ENCODE data around the gene RGS7. TPM values are rescaled to one million over a fixed set of nuclear protein-coding genes. Genes with fewer than 3 reads are reported as not detected.
"Not testable (repeated sequence)": the region's sequence is repeated elsewhere in the genome, so short reads cannot be mapped to it uniquely, and the experiment has no call there.

The RGS7 gene
- total RNA-seq, 2 experiments from 2014 or later, result not detected

- no peak overlapping the region for H3K27ac Mint-ChIP-seq
- H3K9me3 ChIP-seq (ENCODE audit: control insufficient read depth in 1 of 2, insufficient read depth in 1 of 2, low read length in 2 of 2), result peaks cover 3 to 4% of the 10 kb centered on the region in 2 experiments
- no peak overlapping the region for H3K4me3 Mint-ChIP-seq
- H3K4me1 ChIP-seq (ENCODE audit: insufficient read depth, low read length), result no peaks in the 10 kb centered on the region
- peaks cover 27% of the 10 kb centered on the region for H3K9me3 Mint-ChIP-seq
- H3K27me3 ChIP-seq (ENCODE audit: control insufficient read depth in 1 of 2, insufficient read depth in 2 of 2, low read length in 2 of 2), result no peaks in the 10 kb centered on the region
- DNase-seq (no peak), ATAC-seq (ENCODE audit: poor library complexity) (no peak)
- POLR2A ChIA-PET, result no interaction called here
- H3K27me3 Mint-ChIP-seq, result no peaks in the 10 kb centered on the region
- no peak overlapping the region for H3K27ac ChIP-seq (ENCODE audit: low read depth in 1 of 2, low read length in 2 of 2)
- no peaks in the 10 kb centered on the region for H3K36me3 Mint-ChIP-seq (ENCODE audit: low read depth)
- no peak overlapping the region for H3K4me3 ChIP-seq (ENCODE audit: low read length)
- intact Hi-C loops (cut with DNase I, micrococcal nuclease), result no loop called here
- H3K4me1 Mint-ChIP-seq (ENCODE audit: low read depth), result no peaks in the 10 kb centered on the region
- CTCF ChIA-PET, result no interaction called here
- H3K36me3 ChIP-seq (ENCODE audit: insufficient read depth, low read length), result no peaks in the 10 kb centered on the region
- TF ChIP-seq, protein P1, sequence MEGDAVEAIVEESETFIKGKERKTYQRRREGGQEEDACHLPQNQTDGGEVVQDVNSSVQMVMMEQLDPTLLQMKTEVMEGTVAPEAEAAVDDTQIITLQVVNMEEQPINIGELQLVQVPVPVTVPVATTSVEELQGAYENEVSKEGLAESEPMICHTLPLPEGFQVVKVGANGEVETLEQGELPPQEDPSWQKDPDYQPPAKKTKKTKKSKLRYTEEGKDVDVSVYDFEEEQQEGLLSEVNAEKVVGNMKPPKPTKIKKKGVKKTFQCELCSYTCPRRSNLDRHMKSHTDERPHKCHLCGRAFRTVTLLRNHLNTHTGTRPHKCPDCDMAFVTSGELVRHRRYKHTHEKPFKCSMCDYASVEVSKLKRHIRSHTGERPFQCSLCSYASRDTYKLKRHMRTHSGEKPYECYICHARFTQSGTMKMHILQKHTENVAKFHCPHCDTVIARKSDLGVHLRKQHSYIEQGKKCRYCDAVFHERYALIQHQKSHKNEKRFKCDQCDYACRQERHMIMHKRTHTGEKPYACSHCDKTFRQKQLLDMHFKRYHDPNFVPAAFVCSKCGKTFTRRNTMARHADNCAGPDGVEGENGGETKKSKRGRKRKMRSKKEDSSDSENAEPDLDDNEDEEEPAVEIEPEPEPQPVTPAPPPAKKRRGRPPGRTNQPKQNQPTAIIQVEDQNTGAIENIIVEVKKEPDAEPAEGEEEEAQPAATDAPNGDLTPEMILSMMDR (IDR thresholded peaks at IDR 0.05), result no peak
Measured at GRCh38 chr1:241221319-241221718, 135.7 kb downstream of the RGS7 start.

- H3K4me3 ChIP-seq (ENCODE audit: low read length); H3K27me3 ChIP-seq (ENCODE audit: control insufficient read depth in 1 of 2, insufficient read depth in 2 of 2, low read length in 2 of 2); H3K27ac Mint-ChIP-seq; H3K36me3 ChIP-seq (ENCODE audit: insufficient read depth, low read length); H3K27ac ChIP-seq (ENCODE audit: low read depth in 1 of 2, low read length in 2 of 2); H3K4me1 Mint-ChIP-seq (ENCODE audit: low read depth); POLR2A ChIA-PET; intact Hi-C loops (cut with DNase I, micrococcal nuclease); H3K4me3 Mint-ChIP-seq; ATAC-seq (ENCODE audit: poor library complexity); H3K36me3 Mint-ChIP-seq (ENCODE audit: low read depth); H3K4me1 ChIP-seq (ENCODE audit: insufficient read depth, low read length); H3K27me3 Mint-ChIP-seq; CTCF ChIA-PET; H3K9me3 ChIP-seq (ENCODE audit: control insufficient read depth in 1 of 2, insufficient read depth in 1 of 2, low read length in 2 of 2); DNase-seq: not testable (repeated sequence)
- peaks cover 24% of the 10 kb centered on the region for H3K9me3 Mint-ChIP-seq
Measured at GRCh38 chr1:241220913-241221312, 136.1 kb downstream of the RGS7 start.

DNA sequence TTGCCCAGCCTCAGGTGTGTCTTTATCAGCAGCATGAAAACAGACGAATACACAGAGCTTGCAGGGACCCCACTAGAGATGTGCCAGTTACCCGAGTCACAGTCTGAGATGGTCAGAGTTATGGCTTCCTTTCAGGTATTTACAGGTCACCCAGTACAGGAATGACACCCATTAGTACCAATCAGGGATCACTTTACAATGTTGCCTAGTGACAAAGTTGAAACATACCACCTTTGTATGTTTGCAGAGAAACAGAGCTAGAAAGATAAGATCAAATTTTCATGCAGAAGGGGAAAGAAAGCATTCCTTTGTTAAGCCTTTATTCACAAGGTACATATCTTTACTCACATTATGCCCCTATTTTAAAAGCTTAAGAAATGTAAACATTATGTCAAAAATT, 137.6 kb downstream of the RGS7 start:
- no peak overlapping the region for H3K27ac Mint-ChIP-seq
- H3K27me3 Mint-ChIP-seq, result no peaks in the 10 kb centered on the region

GRCh38 chr1:241217516-241217915, 139.5 kb downstream of the RGS7 start:
- no peaks in the 10 kb centered on the region for H3K4me1 Mint-ChIP-seq (ENCODE audit: low read depth)
- peaks cover 3 to 8% of the 10 kb centered on the region in 2 experiments for H3K9me3 ChIP-seq (ENCODE audit: control insufficient read depth in 1 of 2, insufficient read depth in 1 of 2, low read length in 2 of 2)

More for the DNA sequence above, 137.6 kb downstream of the RGS7 start:
- intact Hi-C loops (cut with DNase I, micrococcal nuclease), result no loop called here
- Histone ChIP-seq H3K4me1 (ENCODE audit: insufficient read depth, low read length) (no peaks in the 10 kb centered on the region), H3K4me3 (ENCODE audit: low read length) (no peak overlapping the region), H3K9me3 (ENCODE audit: control insufficient read depth in 1 of 2, insufficient read depth in 1 of 2, low read length in 2 of 2) (peaks cover 3 to 8% of the 10 kb centered on the region in 2 experiments), H3K27me3 (ENCODE audit: control insufficient read depth in 1 of 2, insufficient read depth in 2 of 2, low read length in 2 of 2) (no peaks in the 10 kb centered on the region), H3K27ac (ENCODE audit: low read depth in 1 of 2, low read length in 2 of 2) (no peak overlapping the region), H3K36me3 (ENCODE audit: insufficient read depth, low read length) (no peaks in the 10 kb centered on the region)
- no peaks in the 10 kb centered on the region for H3K36me3 Mint-ChIP-seq (ENCODE audit: low read depth)
- no peak overlapping the region for H3K4me3 Mint-ChIP-seq
- no peak for DNase-seq
- POLR2A ChIA-PET, result no interaction called here
- TF ChIP-seq, protein P1 (IDR thresholded peaks at IDR 0.05), result no peak
- peaks cover 21% of the 10 kb centered on the region for H3K9me3 Mint-ChIP-seq
- CTCF ChIA-PET, result no interaction called here
- H3K4me1 Mint-ChIP-seq (ENCODE audit: low read depth), result no peaks in the 10 kb centered on the region
- no peak for ATAC-seq (ENCODE audit: poor library complexity)

More at GRCh38 chr1:241217516-241217915, 139.5 kb downstream of the RGS7 start:
- Histone ChIP-seq H3K4me1 (ENCODE audit: insufficient read depth, low read length) (no peaks in the 10 kb centered on the region), H3K27me3 (ENCODE audit: control insufficient read depth in 1 of 2, insufficient read depth in 2 of 2, low read length in 2 of 2) (no peaks in the 10 kb centered on the region), H3K4me3 (ENCODE audit: low read length) (no peak overlapping the region), H3K27ac (ENCODE audit: low read depth in 1 of 2, low read length in 2 of 2) (no peak overlapping the region), H3K36me3 (ENCODE audit: insufficient read depth, low read length) (no peaks in the 10 kb centered on the region)
- DNase-seq, result no peak
- peaks cover 13% of the 10 kb centered on the region for H3K9me3 Mint-ChIP-seq
- ChIA-PET CTCF (no interaction called here), POLR2A (no interaction called here)
- no peak overlapping the region for H3K4me3 Mint-ChIP-seq
- no peaks in the 10 kb centered on the region for H3K27me3 Mint-ChIP-seq
- H3K36me3 Mint-ChIP-seq (ENCODE audit: low read depth), result no peaks in the 10 kb centered on the region
- intact Hi-C loops (cut with DNase I, micrococcal nuclease), result no loop called here
- ATAC-seq (ENCODE audit: poor library complexity), result no peak
- TF ChIP-seq, protein P1 (IDR thresholded peaks at IDR 0.05), result no peak
- H3K27ac Mint-ChIP-seq, result no peak overlapping the region
